GM21447 (cell line): ENCODE data around the gene IFI27.
"Not testable (repeated sequence)": the region's sequence is repeated elsewhere in the genome, so short reads cannot be mapped to it uniquely, and the experiment has no call there.

Experiments
- ATAC-seq: cut with Tn5 transposase; IDR thresholded peaks from one replicate; pipeline ENCODE4 v1.9.1; 2021; ENCODE audit not compliant: unreplicated experiment

Gene IFI27

GRCh38 chr14:94110552-94111181 is at the start of gene IFI27:
IFI27 (plus strand) TSS chr14:94110736.
- no peak for ATAC-seq

GRCh38 chr14:94062344-94062940 is 48.1 kb upstream of the IFI27 start:
- ATAC-seq = no peak

GRCh38 chr14:94066089-94066676 is 44.4 kb upstream of the IFI27 start:
- ATAC-seq = no peak

GRCh38 chr14:94072076-94072475 is 38.5 kb upstream of the IFI27 start:
- ATAC-seq = not testable (repeated sequence)

GRCh38 chr14:94074534-94074933 is 36.0 kb upstream of the IFI27 start:
- no peak for ATAC-seq

GRCh38 chr14:94075008-94075407 is 35.5 kb upstream of the IFI27 start:
- no peak for ATAC-seq

- no peak for ATAC-seq
Measured at GRCh38 chr14:94077111-94077821, 33.3 kb upstream of the IFI27 start.

GRCh38 chr14:94077823-94078222 is 32.7 kb upstream of the IFI27 start:
- no peak for ATAC-seq

- ATAC-seq = no peak
Measured at GRCh38 chr14:94079891-94080620, 30.5 kb upstream of the IFI27 start.

GRCh38 chr14:94080621-94081385 is 29.7 kb upstream of the IFI27 start, which contains the start of the genes DDX24 and IFI27L1:
DDX24 (minus strand) TSS chr14:94081202; CDS start chr14:94079742, 1,460 bp downstream.
IFI27L1 (plus strand) TSS chr14:94081310; CDS start chr14:94096938, 15,628 bp downstream.
- ATAC-seq = peak; percentile 97

GRCh38 chr14:94081386-94081820 is 29.1 kb upstream of the IFI27 start:
- peak; percentile 26 for ATAC-seq

GRCh38 chr14:94087891-94088290 is 22.6 kb upstream of the IFI27 start:
- ATAC-seq = no peak

- ATAC-seq = no peak
Measured at GRCh38 chr14:94088516-94088915, 22.0 kb upstream of the IFI27 start.

- ATAC-seq = no peak
Measured at GRCh38 chr14:94089479-94089878, 21.1 kb upstream of the IFI27 start.

GRCh38 chr14:94093418-94093817 is 17.1 kb upstream of the IFI27 start:
- no peak for ATAC-seq

- ATAC-seq = no peak
Measured at GRCh38 chr14:94097091-94097490, 13.4 kb upstream of the IFI27 start.

- ATAC-seq = no peak
Measured at GRCh38 chr14:94098326-94098992, 12.1 kb upstream of the IFI27 start.

GRCh38 chr14:94099006-94099405 is 11.5 kb upstream of the IFI27 start:
- ATAC-seq = no peak

- no peak for ATAC-seq
Measured at GRCh38 chr14:94100847-94101246, 9.7 kb upstream of the IFI27 start.

- ATAC-seq = no peak
Measured at GRCh38 chr14:94101748-94102147, 8.8 kb upstream of the IFI27 start.
